K562 (cell line): ENCODE measurements around the gene STAB2. TPM values are rescaled to one million over a fixed set of nuclear protein-coding genes. Genes with fewer than 3 reads are reported as not detected.

Experiments
- CBFA2T3 ChIP-seq: fragments of 450-650 bp; IDR thresholded peaks from 2 replicates; pipeline ENCODE4 v1.6.1; 2017
- GATAD2B ChIP-seq: fragments of 450-650 bp; IDR thresholded peaks from 2 replicates; pipeline ENCODE4 v1.6.1; 2017; ENCODE audit warnings: mild to moderate bottlenecking, borderline replicate concordance
- KDM5B ChIP-seq: fragments of 200-600 bp; sonication (generic); IDR thresholded peaks from 2 replicates; pipeline ENCODE4 v1.6.1; 2012; ENCODE audit warnings: low read depth, mild to moderate bottlenecking, moderate library complexity, low read length, control low read depth, inconsistent platforms; ENCODE audit not compliant: insufficient replicate concordance
- MYC ChIP-seq, 2 experiments: fragments of 250-450 bp in 1 of 2; sonication (Bioruptor Pico) in 1 of 2; IDR thresholded peaks; 2 replicates each; pipeline versions ENCODE4 v1.5.1 to v1.6.1; 2012 to 2021; ENCODE audit warnings: low read depth in 2 of 2, borderline replicate concordance in 1 of 2, improper control_type of control experiment in 1 of 2, low read length in 1 of 2, mild to moderate bottlenecking in 1 of 2, moderate library complexity in 1 of 2
- NFIX ChIP-seq: fragments of 250-450 bp; sonication (Bioruptor Pico); IDR thresholded peaks from 2 replicates; pipeline ENCODE4 v1.4.0; 2020; ENCODE audit warnings: low read depth, mild to moderate bottlenecking, moderate library complexity
- NR4A1 ChIP-seq, 2 experiments: fragments of 250-450 bp in 1 of 2; fragments of 450-650 bp in 1 of 2; sonication (Bioruptor Pico) in 1 of 2; IDR thresholded peaks; 2 replicates each; pipeline versions ENCODE4 v1.4.0 to v1.6.1; 2016 to 2020; ENCODE audit warnings: mild to moderate bottlenecking in 2 of 2, missing compliant biosample characterization in 1 of 2, missing genetic modification characterization in 1 of 2, moderate library complexity in 1 of 2
- PHF8 ChIP-seq: fragments of 200-600 bp; sonication (generic); IDR thresholded peaks from 2 replicates; pipeline ENCODE4 v1.6.1; 2012; ENCODE audit warnings: mixed run types, mild to moderate bottlenecking, inconsistent platforms, low read length, moderate library complexity, borderline replicate concordance
- SP1 ChIP-seq: sonication (generic); formaldehyde crosslinking; IDR thresholded peaks from 2 replicates; pipeline ENCODE4 v1.8.1; 2022; ENCODE audit warnings: mild to moderate bottlenecking, missing genetic modification reagents
- STAT5A ChIP-seq: IDR thresholded peaks from 2 replicates; pipeline ENCODE4 v1.6.1; 2012; ENCODE audit warnings: low read length, inconsistent platforms, borderline replicate concordance
- TEAD2 ChIP-seq: fragments of 450-650 bp; IDR thresholded peaks from 2 replicates; pipeline ENCODE4 v1.6.1; 2016; ENCODE audit warnings: missing genetic modification characterization, control low read depth, missing compliant biosample characterization
- U2AF1 ChIP-seq: fragments of 200-400 bp; formaldehyde crosslinking; optimal IDR thresholded peaks from 2 replicates; pipeline ENCODE3; 2017; ENCODE audit warnings: mild to moderate bottlenecking, low read depth, low read length, moderate library complexity
- ZNF140 ChIP-seq: fragments of 250-450 bp; sonication (Bioruptor Pico); IDR thresholded peaks from 2 replicates; pipeline ENCODE4 v1.8.0; 2021; ENCODE audit warnings: moderate library complexity, mild to moderate bottlenecking, inconsistent platforms
- ZNF263 ChIP-seq: sonication (generic); formaldehyde crosslinking; IDR thresholded peaks from 2 replicates; pipeline ENCODE4 v1.8.0; 2022; ENCODE audit warnings: mild to moderate bottlenecking, missing genetic modification reagents, borderline replicate concordance
- polyA plus RNA-seq, 8 experiments: library from polyadenylated mRNA; depleted of rRNA in 4 of 8; stranded (reverse) in 5 of 8; unstranded in 3 of 8; fragments of >200 nt; fragmentation: Nextera tagmentation in 2 of 8; fragmentation: Illumina TruSeq in 1 of 8; extraction: Ambion mirVana in 2 of 8; extraction: Trizol in 1 of 8; gene quantifications; 2 replicates each; pipeline versions ENCODE4 v1.2.1 to v1.2.3, GENCODE V29; 2011 to 2014; ENCODE audit warnings: inconsistent platforms in 1 of 8, missing spikeins in 1 of 8
- total RNA-seq, 7 experiments: library from RNA; depleted of rRNA in 6 of 7; stranded (reverse); fragments of >200 nt in 6 of 7; fragmentation: Illumina TruSeq in 2 of 7; extraction: Trizol in 2 of 7; gene quantifications; 2 replicates each; pipeline versions ENCODE4 v1.2.1 to v1.2.3, GENCODE V29; 2011 to 2021; ENCODE audit warnings: low replicate concordance in 1 of 7
- TF ChIP-seq, protein P1 (sequence below): IDR thresholded peaks from 2 replicates; pipeline ENCODE4 v1.6.1; 2011; ENCODE audit warnings: borderline replicate concordance, low read depth, mild to moderate bottlenecking, moderate library complexity, low read length; ENCODE audit not compliant: insufficient read depth, poor library complexity, severe bottlenecking
- TF ChIP-seq, protein P2 (sequence below): fragments of 150-350 bp; IDR thresholded peaks from 2 replicates; pipeline ENCODE4 v1.6.1; 2014; ENCODE audit warnings: low read depth, mild to moderate bottlenecking, low read length, borderline replicate concordance
- TF ChIP-seq, protein P3 (sequence below), 2 experiments: fragments of 450-650 bp in 1 of 2; sonication (generic) in 1 of 2; formaldehyde crosslinking in 1 of 2; IDR thresholded peaks in 1 of 2; conservative IDR thresholded peaks in 1 of 2; 2 replicates each; pipeline versions ENCODE4 v1.6.1 to v1.8.1; 2016 to 2023; ENCODE audit warnings: mild to moderate bottlenecking in 2 of 2, moderate library complexity in 2 of 2, inconsistent platforms in 1 of 2, missing genetic modification reagents in 1 of 2
- TF ChIP-seq, protein P4 (sequence below): fragments of 450-650 bp; IDR thresholded peaks from 2 replicates; pipeline ENCODE4 v1.6.1; 2016; ENCODE audit warnings: antibody characterized with exemption

The STAB2 gene
- total and polyA plus RNA-seq, 9 of the 15 experiments (the other 6 are each of a cell fraction or from before 2014, with no cell fraction given), result 0.10 TPM; not detected in 8

DNA sequence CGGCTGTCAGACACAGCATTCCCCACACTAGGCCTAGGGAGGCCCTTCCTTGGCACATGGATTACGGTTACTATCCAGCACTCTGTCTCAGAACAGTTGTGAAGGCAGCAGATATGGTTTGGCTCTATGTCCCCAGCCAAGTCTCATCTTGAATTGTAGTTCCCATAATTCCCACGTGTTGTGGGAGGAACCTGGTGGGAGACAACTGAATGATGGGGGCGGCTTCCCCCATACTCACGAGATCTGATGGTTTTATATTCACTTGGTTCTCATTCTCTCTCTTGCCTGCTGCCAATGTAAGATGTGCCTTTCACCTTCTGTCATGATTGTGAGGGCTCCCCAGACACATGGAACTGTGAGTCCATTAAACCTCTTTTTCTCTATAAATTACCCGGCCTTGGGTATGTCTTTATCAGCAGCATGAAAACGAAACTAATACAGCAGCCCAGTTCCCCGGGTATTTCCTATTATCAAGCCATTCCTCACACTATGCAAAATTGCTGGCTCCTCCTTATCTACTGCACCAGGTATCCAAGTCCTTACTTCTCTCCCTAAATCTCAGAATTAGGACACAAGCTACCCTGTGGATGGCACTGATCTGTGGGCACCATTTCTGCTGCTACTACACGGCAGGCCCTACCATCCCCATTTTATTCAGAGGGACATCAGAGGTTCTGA is 220.6 kb downstream of the STAB2 start (continued):
- TF ChIP-seq, protein P1, sequence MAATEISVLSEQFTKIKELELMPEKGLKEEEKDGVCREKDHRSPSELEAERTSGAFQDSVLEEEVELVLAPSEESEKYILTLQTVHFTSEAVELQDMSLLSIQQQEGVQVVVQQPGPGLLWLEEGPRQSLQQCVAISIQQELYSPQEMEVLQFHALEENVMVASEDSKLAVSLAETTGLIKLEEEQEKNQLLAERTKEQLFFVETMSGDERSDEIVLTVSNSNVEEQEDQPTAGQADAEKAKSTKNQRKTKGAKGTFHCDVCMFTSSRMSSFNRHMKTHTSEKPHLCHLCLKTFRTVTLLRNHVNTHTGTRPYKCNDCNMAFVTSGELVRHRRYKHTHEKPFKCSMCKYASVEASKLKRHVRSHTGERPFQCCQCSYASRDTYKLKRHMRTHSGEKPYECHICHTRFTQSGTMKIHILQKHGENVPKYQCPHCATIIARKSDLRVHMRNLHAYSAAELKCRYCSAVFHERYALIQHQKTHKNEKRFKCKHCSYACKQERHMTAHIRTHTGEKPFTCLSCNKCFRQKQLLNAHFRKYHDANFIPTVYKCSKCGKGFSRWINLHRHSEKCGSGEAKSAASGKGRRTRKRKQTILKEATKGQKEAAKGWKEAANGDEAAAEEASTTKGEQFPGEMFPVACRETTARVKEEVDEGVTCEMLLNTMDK, result no peak
- TF ChIP-seq NFIX, result no peak
- no peak for TF ChIP-seq SP1 (CRISPR knock-in tag)
- TF ChIP-seq MYC (IDR thresholded peaks at IDR 0.05; ENCODE audit: low read depth, low read length), result no peak
- TF ChIP-seq MYC (CRISPR knock-in tag; IDR thresholded peaks at IDR 0.05; ENCODE audit: borderline replicate concordance, low read depth), result no peak
- TF ChIP-seq, protein P2, sequence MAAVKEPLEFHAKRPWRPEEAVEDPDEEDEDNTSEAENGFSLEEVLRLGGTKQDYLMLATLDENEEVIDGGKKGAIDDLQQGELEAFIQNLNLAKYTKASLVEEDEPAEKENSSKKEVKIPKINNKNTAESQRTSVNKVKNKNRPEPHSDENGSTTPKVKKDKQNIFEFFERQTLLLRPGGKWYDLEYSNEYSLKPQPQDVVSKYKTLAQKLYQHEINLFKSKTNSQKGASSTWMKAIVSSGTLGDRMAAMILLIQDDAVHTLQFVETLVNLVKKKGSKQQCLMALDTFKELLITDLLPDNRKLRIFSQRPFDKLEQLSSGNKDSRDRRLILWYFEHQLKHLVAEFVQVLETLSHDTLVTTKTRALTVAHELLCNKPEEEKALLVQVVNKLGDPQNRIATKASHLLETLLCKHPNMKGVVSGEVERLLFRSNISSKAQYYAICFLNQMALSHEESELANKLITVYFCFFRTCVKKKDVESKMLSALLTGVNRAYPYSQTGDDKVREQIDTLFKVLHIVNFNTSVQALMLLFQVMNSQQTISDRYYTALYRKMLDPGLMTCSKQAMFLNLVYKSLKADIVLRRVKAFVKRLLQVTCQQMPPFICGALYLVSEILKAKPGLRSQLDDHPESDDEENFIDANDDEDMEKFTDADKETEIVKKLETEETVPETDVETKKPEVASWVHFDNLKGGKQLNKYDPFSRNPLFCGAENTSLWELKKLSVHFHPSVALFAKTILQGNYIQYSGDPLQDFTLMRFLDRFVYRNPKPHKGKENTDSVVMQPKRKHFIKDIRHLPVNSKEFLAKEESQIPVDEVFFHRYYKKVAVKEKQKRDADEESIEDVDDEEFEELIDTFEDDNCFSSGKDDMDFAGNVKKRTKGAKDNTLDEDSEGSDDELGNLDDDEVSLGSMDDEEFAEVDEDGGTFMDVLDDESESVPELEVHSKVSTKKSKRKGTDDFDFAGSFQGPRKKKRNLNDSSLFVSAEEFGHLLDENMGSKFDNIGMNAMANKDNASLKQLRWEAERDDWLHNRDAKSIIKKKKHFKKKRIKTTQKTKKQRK, result no peak
- TF ChIP-seq NR4A1 (CRISPR knock-in tag; IDR thresholded peaks at IDR 0.05), result no peak
- no peak for TF ChIP-seq NR4A1 (tag; IDR thresholded peaks at IDR 0.05)
- TF ChIP-seq, protein P3, sequence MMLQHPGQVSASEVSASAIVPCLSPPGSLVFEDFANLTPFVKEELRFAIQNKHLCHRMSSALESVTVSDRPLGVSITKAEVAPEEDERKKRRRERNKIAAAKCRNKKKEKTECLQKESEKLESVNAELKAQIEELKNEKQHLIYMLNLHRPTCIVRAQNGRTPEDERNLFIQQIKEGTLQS (IDR thresholded peaks at IDR 0.05), result no peak
- TF ChIP-seq, protein P3 (CRISPR knock-in tag; conservative IDR thresholded peaks at IDR 0.05), result no peak
- no peak for TF ChIP-seq U2AF1
- no peak for TF ChIP-seq STAT5A
- TF ChIP-seq PHF8, result no peak
- TF ChIP-seq ZNF263 (CRISPR knock-in tag), result no peak
- no peak for TF ChIP-seq ZNF140 (CRISPR knock-in tag)
- TF ChIP-seq, protein P4, sequence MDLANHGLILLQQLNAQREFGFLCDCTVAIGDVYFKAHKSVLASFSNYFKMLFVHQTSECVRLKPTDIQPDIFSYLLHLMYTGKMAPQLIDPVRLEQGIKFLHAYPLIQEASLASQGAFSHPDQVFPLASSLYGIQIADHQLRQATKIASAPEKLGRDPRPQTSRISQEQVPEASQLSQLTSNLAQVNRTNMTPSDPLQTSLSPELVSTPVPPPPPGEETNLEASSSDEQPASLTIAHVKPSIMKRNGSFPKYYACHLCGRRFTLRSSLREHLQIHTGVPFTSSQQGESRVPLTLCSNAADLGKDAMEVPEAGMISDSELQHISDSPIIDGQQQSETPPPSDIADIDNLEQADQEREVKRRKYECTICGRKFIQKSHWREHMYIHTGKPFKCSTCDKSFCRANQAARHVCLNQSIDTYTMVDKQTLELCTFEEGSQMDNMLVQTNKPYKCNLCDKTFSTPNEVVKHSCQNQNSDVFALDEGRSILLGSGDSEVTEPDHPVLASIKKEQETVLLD, result no peak
- no peak for TF ChIP-seq GATAD2B
- TF ChIP-seq TEAD2, result no peak
- peak; percentile 65 for TF ChIP-seq CBFA2T3
- TF ChIP-seq KDM5B, result no peak
